Karpas-422 (cell line): ENCODE measurements around the gene C5orf15. TPM values are rescaled to one million over a fixed set of nuclear protein-coding genes. Genes with fewer than 3 reads are reported as not detected.

Source experiments
- DNase-seq: peaks from one replicate; pipeline ENCODE4 v3.0.0-alpha.2; 2015
- H2AFZ ChIP-seq: fragments of 200-600 bp; sonication (generic); 2 replicates; pipeline ENCODE4 v1.6.1; 2014; ENCODE audit warnings: antibody characterized with exemption, low read length, mixed read lengths
- H3K27ac ChIP-seq: fragments of 200-600 bp; sonication (generic); 2 replicates; pipeline ENCODE4 v1.5.1; 2014; ENCODE audit warnings: mild to moderate bottlenecking, low read length, moderate library complexity
- H3K27me3 ChIP-seq: fragments of 200-600 bp; sonication (generic); 2 replicates; pipeline ENCODE4 v1.6.1; 2014; ENCODE audit warnings: low read length, mixed read lengths
- H3K36me3 ChIP-seq: fragments of 200-600 bp; sonication (generic); 2 replicates; pipeline ENCODE4 v1.6.1; 2014; ENCODE audit warnings: low read length, mixed read lengths; ENCODE audit not compliant: insufficient read depth
- H3K4me1 ChIP-seq: fragments of 200-600 bp; sonication (generic); 2 replicates; pipeline ENCODE4 v1.6.1; 2014; ENCODE audit warnings: mild to moderate bottlenecking, low read length, mixed read lengths
- H3K4me2 ChIP-seq: fragments of 200-600 bp; sonication (generic); 2 replicates; pipeline ENCODE4 v1.6.1; 2014; ENCODE audit warnings: low read length, low read depth, mild to moderate bottlenecking; ENCODE audit not compliant: poor library complexity, severe bottlenecking
- H3K4me3 ChIP-seq: fragments of 200-600 bp; sonication (generic); 2 replicates; pipeline ENCODE4 v1.5.1; 2014; ENCODE audit warnings: mild to moderate bottlenecking, antibody characterized with exemption, low read length, mixed read lengths
- H3K79me2 ChIP-seq: fragments of 200-600 bp; sonication (generic); 2 replicates; pipeline ENCODE4 v1.6.1; 2014; ENCODE audit warnings: mild to moderate bottlenecking, low read length, mixed read lengths
- H3K9ac ChIP-seq: fragments of 200-600 bp; sonication (generic); 2 replicates; pipeline ENCODE4 v1.6.0; 2014; ENCODE audit warnings: low read length
- H3K9me2 ChIP-seq: fragments of 200-600 bp; sonication (generic), shearing (Covaris generic); replicated peaks from 2 replicates; pipeline ENCODE4 v1.6.0; 2014; ENCODE audit warnings: mild to moderate bottlenecking, low read length, moderate library complexity; ENCODE audit not compliant: insufficient read depth
- H3K9me3 ChIP-seq: fragments of 300-700, 200-600 bp; sonication (generic); 2 replicates; pipeline ENCODE4 v1.6.1; 2014; ENCODE audit warnings: low read length, mixed read lengths
- H4K20me1 ChIP-seq: fragments of 200-600 bp; sonication (generic); 2 replicates; pipeline ENCODE4 v1.6.1; 2014; ENCODE audit warnings: mild to moderate bottlenecking, antibody characterized with exemption, low read length, low read depth; ENCODE audit not compliant: insufficient read depth
- total RNA-seq: library from RNA; depleted of rRNA; stranded (reverse); fragments of >200 nt; shearing (Covaris generic); gene quantifications from 2 replicates; pipeline ENCODE4 v1.2.3, GENCODE V29; 2014; ENCODE audit warnings: low replicate concordance

Gene C5orf15
- total RNA-seq, 1 experiment from 2014 or later, result 57.4 TPM

- Histone ChIP-seq H3K27ac (peak overlapping the region; percentile 95), H2AFZ (0 out of 2 replicates have a peak overlapping the region, but pooled peaks have one; percentile 22), H3K79me2 (no peaks in the 10 kb centered on the region), H3K36me3 (no peaks in the 10 kb centered on the region), H3K9me3 (no peaks in the 10 kb centered on the region), H3K9ac (peak overlapping the region; percentile 74), H4K20me1 (no peaks in the 10 kb centered on the region), H3K27me3 (no peaks in the 10 kb centered on the region), H3K9me2 (no peaks in the 10 kb centered on the region), H3K4me1 (peaks cover 85% of the 10 kb centered on the region), H3K4me3 (peak overlapping the region; percentile 55), H3K4me2 (peak overlapping the region; percentile 79)
- DNase-seq, result peak; percentile 92
These were observed 33.4 kb downstream of the C5orf15 start for GRCh38 chr5:133934822-133935666.

DNA sequence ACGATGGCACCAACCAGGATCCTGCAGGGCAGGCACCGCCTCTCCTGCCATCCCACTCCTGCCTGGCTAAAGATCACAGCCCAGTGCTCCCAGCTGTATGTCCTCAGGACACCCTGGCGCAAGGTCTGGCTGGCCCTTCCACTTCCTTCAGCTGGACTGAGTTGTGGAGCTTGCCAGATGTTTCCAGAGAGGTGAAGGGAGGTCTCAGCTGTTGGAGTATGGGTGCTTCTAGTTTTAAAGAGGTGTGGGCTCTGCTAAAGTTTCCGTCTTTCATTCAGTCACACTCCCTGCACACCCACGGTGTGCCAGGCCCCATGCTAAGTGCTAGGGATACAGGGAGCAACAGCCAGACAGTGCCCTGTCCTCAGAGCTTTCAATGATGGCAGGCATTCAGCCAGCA is 34.1 kb downstream of the C5orf15 start:
- peak; percentile 72 for DNase-seq
- H3K4me1 ChIP-seq, result peaks cover 92% of the 10 kb centered on the region

DNA sequence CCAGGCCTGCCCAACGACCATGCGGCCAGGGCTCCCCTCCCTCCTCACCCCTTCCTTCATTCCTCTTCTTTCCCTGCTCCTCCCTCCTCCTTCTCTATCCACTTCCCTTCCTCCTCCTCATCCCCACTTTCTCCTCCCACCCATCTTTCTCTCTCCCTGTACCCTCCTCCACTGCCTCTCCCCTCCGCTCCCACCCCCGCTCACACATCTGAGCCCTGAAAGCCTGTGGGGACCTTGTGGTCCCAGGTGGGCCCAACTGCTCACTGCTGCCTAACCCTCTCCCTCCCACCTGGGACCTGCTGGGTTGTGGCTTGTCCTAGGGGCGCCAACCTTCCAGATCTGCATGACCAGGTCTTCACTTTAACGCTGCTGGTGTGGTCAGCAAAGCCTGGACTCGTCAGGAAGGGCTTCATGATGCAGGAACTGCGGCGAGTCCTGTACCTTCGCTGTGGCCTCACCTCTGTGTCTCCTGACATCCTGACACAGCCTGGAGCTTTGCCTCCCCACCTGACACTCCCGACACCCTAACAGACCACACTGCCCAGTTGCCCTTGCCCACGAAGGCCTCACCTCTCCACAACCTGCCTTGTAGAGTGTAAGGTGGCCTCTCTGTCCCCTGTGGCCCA is 34.6 kb downstream of the C5orf15 start:
- Histone ChIP-seq H3K36me3 (no peaks in the 10 kb centered on the region), H2AFZ (no peak overlapping the region), H3K27me3 (no peaks in the 10 kb centered on the region), H3K4me1 (peaks cover 92% of the 10 kb centered on the region), H3K9ac (peak overlapping the region; percentile 74), H3K4me3 (peak overlapping the region; percentile 55), H3K79me2 (no peaks in the 10 kb centered on the region), H3K9me3 (no peaks in the 10 kb centered on the region), H3K27ac (peak overlapping the region; percentile 95), H3K9me2 (no peaks in the 10 kb centered on the region), H3K4me2 (peak overlapping the region; percentile 79), H4K20me1 (no peaks in the 10 kb centered on the region)
- DNase-seq, result peak; percentile 87

More for the DNA sequence above, 34.1 kb downstream of the C5orf15 start:
- no peaks in the 10 kb centered on the region for H4K20me1 ChIP-seq
- no peaks in the 10 kb centered on the region for H3K9me2 ChIP-seq
- peak overlapping the region; percentile 55 for H3K4me3 ChIP-seq
- no peak overlapping the region for H2AFZ ChIP-seq
- peak overlapping the region; percentile 95 for H3K27ac ChIP-seq
- H3K36me3 ChIP-seq, result no peaks in the 10 kb centered on the region
- H3K9me3 ChIP-seq, result no peaks in the 10 kb centered on the region
- H3K79me2 ChIP-seq, result no peaks in the 10 kb centered on the region
- H3K27me3 ChIP-seq, result no peaks in the 10 kb centered on the region
- H3K4me2 ChIP-seq, result peak overlapping the region; percentile 79
- H3K9ac ChIP-seq, result peak overlapping the region; percentile 74

GRCh38 chr5:133933169-133933509 is 35.3 kb downstream of the C5orf15 start:
- H3K9me3 ChIP-seq, result no peaks in the 10 kb centered on the region
- H3K27me3 ChIP-seq, result no peaks in the 10 kb centered on the region
- peak overlapping the region; percentile 74 for H3K9ac ChIP-seq
- no peaks in the 10 kb centered on the region for H3K79me2 ChIP-seq
- H2AFZ ChIP-seq, result no peak overlapping the region
- H3K36me3 ChIP-seq, result no peaks in the 10 kb centered on the region
- H4K20me1 ChIP-seq, result no peaks in the 10 kb centered on the region
- no peak for DNase-seq
- H3K4me3 ChIP-seq, result peak overlapping the region; percentile 55
- peak overlapping the region; percentile 79 for H3K4me2 ChIP-seq
- peaks cover 90% of the 10 kb centered on the region for H3K4me1 ChIP-seq
- H3K9me2 ChIP-seq, result no peaks in the 10 kb centered on the region
- peak overlapping the region; percentile 95 for H3K27ac ChIP-seq

GRCh38 chr5:133932441-133933168 is 35.8 kb downstream of the C5orf15 start:
- Histone ChIP-seq H4K20me1 (no peaks in the 10 kb centered on the region), H3K9ac (peak overlapping the region; percentile 74), H3K27ac (peak overlapping the region; percentile 95), H3K9me3 (no peaks in the 10 kb centered on the region), H3K9me2 (no peaks in the 10 kb centered on the region), H3K4me2 (peak overlapping the region; percentile 79), H3K36me3 (no peaks in the 10 kb centered on the region), H2AFZ (no peak overlapping the region), H3K79me2 (no peaks in the 10 kb centered on the region), H3K4me1 (peaks cover 85% of the 10 kb centered on the region), H3K27me3 (no peaks in the 10 kb centered on the region), H3K4me3 (peak overlapping the region; percentile 55)
- peak; percentile 93 for DNase-seq

DNA sequence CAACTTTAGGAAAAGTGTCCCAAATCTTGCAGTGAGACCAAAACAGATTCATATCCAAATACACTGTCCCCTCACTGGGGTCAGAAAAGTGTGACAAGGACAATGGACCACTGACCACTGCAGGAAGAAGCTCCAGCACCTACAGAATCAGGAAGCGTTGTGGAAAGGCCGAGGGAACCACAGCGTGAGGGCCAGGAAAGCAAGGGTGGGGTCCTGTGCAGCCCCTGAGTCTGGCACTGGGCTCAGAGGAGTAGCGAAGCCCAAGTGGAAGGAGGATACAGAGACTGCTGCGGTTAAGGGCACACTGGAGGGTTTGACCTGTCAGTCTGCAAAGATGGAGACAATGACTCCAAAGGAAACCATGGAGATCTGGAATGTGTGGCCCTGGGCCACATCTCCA is 36.9 kb downstream of the C5orf15 start:
- peaks cover 74% of the 10 kb centered on the region for H3K4me1 ChIP-seq
- H3K79me2 ChIP-seq, result no peaks in the 10 kb centered on the region
- no peak overlapping the region for H3K4me3 ChIP-seq
- H3K4me2 ChIP-seq, result no peak overlapping the region
- no peak for DNase-seq
- H2AFZ ChIP-seq, result no peak overlapping the region
- H3K9me2 ChIP-seq, result no peaks in the 10 kb centered on the region
- no peaks in the 10 kb centered on the region for H4K20me1 ChIP-seq
- no peaks in the 10 kb centered on the region for H3K9me3 ChIP-seq
- H3K9ac ChIP-seq, result peak overlapping the region; percentile 11; the same call in 1 of the 2 replicates
- no peaks in the 10 kb centered on the region for H3K36me3 ChIP-seq
- H3K27ac ChIP-seq, result 0 out of 2 replicates have a peak overlapping the region, but pooled peaks have one; percentile 9
- no peaks in the 10 kb centered on the region for H3K27me3 ChIP-seq

- H3K9ac ChIP-seq, result peak overlapping the region; percentile 11; the same call in 1 of the 2 replicates
- no peak for DNase-seq
- peaks cover 73% of the 10 kb centered on the region for H3K4me1 ChIP-seq
- H3K36me3 ChIP-seq, result no peaks in the 10 kb centered on the region
- H3K4me2 ChIP-seq, result peak overlapping the region; percentile 9
- no peaks in the 10 kb centered on the region for H3K79me2 ChIP-seq
- no peaks in the 10 kb centered on the region for H3K9me2 ChIP-seq
- H2AFZ ChIP-seq, result no peak overlapping the region
- no peaks in the 10 kb centered on the region for H4K20me1 ChIP-seq
- no peaks in the 10 kb centered on the region for H3K27me3 ChIP-seq
- H3K27ac ChIP-seq, result peak overlapping the region; percentile 11; the same call in 1 of the 2 replicates
- H3K9me3 ChIP-seq, result no peaks in the 10 kb centered on the region
- H3K4me3 ChIP-seq, result no peak overlapping the region
These were observed 37.7 kb downstream of the C5orf15 start for GRCh38 chr5:133930813-133931090.
